WTC11 (cell line): Measurements from ENCODE around the gene PPOX.

Experiments used
- CTCF ChIP-seq: fragments of 200-600 bp; IDR thresholded peaks from 2 replicates; pipeline ENCODE4 v1.8.0; 2022; ENCODE audit warnings: antibody characterized with exemption
- E2F1 ChIP-seq: sonication (generic); formaldehyde crosslinking; IDR thresholded peaks from 2 replicates; pipeline ENCODE4 v1.8.0; 2022; ENCODE audit warnings: mild to moderate bottlenecking, missing genetic modification reagents
- FOXP1 ChIP-seq: sonication (generic); formaldehyde crosslinking; IDR thresholded peaks from 2 replicates; pipeline ENCODE4 v1.8.0; 2022; ENCODE audit warnings: missing genetic modification reagents, mild to moderate bottlenecking, moderate library complexity, borderline replicate concordance
- GABPB1 ChIP-seq: sonication (generic); formaldehyde crosslinking; IDR thresholded peaks from 2 replicates; pipeline ENCODE4 v1.8.1; 2023; ENCODE audit warnings: mild to moderate bottlenecking, missing genetic modification reagents
- NR3C1 ChIP-seq: sonication (generic); formaldehyde crosslinking; conservative IDR thresholded peaks from 2 replicates; pipeline ENCODE4 v1.8.1; 2023; ENCODE audit warnings: low read depth, mild to moderate bottlenecking, missing genetic modification reagents
- TCF7 ChIP-seq: sonication (generic); formaldehyde crosslinking; IDR thresholded peaks from 2 replicates; pipeline ENCODE4 v1.8.0; 2022; ENCODE audit warnings: mild to moderate bottlenecking, low read depth, missing genetic modification reagents, moderate library complexity
- TF ChIP-seq, protein P1 (sequence below): sonication (generic); formaldehyde crosslinking; IDR thresholded peaks from 2 replicates; pipeline ENCODE4 v1.8.0; 2022; ENCODE audit warnings: mild to moderate bottlenecking, missing genetic modification reagents
- TF ChIP-seq, protein P2 (sequence below): sonication (generic); formaldehyde crosslinking; conservative IDR thresholded peaks from 2 replicates; pipeline ENCODE4 v1.8.1; 2022; ENCODE audit warnings: mild to moderate bottlenecking, missing genetic modification reagents
- TF ChIP-seq, protein P3 (sequence below): sonication (generic); formaldehyde crosslinking; IDR thresholded peaks from 2 replicates; pipeline ENCODE4 v1.8.1; 2022; ENCODE audit warnings: mild to moderate bottlenecking, moderate library complexity, missing genetic modification reagents

GRCh38 chr1:161176468-161177111 lies 10.4 kb downstream of the PPOX start:
- TF ChIP-seq, protein P1, sequence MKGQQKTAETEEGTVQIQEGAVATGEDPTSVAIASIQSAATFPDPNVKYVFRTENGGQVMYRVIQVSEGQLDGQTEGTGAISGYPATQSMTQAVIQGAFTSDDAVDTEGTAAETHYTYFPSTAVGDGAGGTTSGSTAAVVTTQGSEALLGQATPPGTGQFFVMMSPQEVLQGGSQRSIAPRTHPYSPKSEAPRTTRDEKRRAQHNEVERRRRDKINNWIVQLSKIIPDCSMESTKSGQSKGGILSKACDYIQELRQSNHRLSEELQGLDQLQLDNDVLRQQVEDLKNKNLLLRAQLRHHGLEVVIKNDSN (CRISPR knock-in tag), result no peak
- TF ChIP-seq NR3C1 (CRISPR knock-in tag) (no peak), TCF7 (CRISPR knock-in tag) (no peak), FOXP1 (CRISPR knock-in tag) (no peak), CTCF (no peak), GABPB1 (CRISPR knock-in tag) (no peak), E2F1 (CRISPR knock-in tag) (no peak)
- TF ChIP-seq, protein P2, sequence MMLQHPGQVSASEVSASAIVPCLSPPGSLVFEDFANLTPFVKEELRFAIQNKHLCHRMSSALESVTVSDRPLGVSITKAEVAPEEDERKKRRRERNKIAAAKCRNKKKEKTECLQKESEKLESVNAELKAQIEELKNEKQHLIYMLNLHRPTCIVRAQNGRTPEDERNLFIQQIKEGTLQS (CRISPR knock-in tag), result no peak
- TF ChIP-seq, protein P3, sequence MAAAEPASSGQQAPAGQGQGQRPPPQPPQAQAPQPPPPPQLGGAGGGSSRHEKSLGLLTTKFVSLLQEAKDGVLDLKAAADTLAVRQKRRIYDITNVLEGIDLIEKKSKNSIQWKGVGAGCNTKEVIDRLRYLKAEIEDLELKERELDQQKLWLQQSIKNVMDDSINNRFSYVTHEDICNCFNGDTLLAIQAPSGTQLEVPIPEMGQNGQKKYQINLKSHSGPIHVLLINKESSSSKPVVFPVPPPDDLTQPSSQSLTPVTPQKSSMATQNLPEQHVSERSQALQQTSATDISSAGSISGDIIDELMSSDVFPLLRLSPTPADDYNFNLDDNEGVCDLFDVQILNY (CRISPR knock-in tag), result no peak
